22Rv1 (cell line): ENCODE data around the gene EPB41L4B.

Experiments
- ZFX ChIP-seq: fragments of 450-650 bp; IDR thresholded peaks from 2 replicates; pipeline ENCODE4 v1.6.1; 2017; ENCODE audit warnings: antibody characterized with exemption, borderline replicate concordance
- TF ChIP-seq, protein P1 (sequence below): fragments of 450-650 bp; IDR thresholded peaks from 2 replicates; pipeline ENCODE4 v1.5.1; 2017; ENCODE audit warnings: mild to moderate bottlenecking

DNA sequence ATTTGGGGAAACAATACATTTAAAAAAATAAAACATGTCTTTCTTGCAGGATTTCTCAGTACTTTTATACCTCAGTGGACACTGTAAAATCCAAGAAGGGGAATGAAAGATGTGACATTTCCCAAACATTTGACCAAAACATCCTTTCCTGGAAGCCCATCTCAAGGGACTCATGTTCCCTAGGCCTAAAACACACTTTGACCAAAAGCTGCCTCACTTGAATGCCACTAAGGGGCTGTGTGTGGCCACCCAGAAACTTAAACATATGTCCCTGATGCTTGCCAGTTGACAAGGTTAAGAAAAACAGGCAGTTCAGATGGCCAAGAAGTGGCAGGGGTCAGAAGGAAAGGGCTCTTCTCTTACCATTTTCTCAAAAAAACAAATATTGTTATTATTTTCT, 73.6 kb downstream of the EPB41L4B start:
- TF ChIP-seq, protein P1, sequence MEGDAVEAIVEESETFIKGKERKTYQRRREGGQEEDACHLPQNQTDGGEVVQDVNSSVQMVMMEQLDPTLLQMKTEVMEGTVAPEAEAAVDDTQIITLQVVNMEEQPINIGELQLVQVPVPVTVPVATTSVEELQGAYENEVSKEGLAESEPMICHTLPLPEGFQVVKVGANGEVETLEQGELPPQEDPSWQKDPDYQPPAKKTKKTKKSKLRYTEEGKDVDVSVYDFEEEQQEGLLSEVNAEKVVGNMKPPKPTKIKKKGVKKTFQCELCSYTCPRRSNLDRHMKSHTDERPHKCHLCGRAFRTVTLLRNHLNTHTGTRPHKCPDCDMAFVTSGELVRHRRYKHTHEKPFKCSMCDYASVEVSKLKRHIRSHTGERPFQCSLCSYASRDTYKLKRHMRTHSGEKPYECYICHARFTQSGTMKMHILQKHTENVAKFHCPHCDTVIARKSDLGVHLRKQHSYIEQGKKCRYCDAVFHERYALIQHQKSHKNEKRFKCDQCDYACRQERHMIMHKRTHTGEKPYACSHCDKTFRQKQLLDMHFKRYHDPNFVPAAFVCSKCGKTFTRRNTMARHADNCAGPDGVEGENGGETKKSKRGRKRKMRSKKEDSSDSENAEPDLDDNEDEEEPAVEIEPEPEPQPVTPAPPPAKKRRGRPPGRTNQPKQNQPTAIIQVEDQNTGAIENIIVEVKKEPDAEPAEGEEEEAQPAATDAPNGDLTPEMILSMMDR = no peak
- TF ChIP-seq ZFX = no peak
